Amniotic epithelial cell (primary cell): Measurements from ENCODE around the gene FBXL7.

Experiments used
- DNase-seq: peaks from one replicate; pipeline ENCODE4 v3.0.0-alpha.2; 2010; ENCODE audit warnings: low read depth

Gene FBXL7

DNA sequence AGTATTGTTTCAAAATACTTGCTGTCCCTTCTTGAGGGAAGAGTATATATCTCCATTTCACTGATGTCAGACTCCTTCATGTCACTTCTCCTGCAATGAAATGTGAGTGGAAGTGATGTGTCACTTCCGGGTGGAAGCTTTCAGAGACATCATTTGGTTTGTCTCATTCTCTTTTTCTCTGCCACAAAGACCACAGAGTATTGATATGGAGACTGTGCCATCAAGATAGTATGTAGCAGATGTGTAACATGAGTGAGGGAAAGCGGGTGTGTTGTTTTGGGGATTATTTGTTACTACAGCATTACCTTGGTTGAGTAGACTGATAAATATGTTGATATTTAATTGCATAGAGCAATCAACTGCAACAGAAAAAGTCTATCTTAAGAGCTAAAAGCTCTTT lies 169.8 kb downstream of the FBXL7 start:
- DNase-seq, result no peak

DNA sequence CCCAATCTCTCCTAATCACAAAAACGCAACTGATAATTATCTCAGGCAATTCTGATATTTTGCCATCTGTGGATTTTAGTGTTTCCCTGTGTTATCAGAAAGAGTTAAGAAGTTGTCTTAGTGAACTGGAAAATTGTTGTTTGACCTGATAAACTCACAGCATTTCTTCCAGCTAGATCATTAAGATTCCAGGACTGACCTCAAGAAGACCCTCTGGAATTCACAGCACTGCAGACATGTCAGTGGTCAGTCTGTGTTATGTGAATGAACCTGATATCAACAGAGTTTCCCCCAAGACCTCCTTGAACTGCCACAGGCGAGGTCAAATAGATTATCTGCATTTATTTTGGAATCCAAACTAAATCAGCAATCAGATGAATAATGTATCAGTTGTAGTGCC lies 174.7 kb downstream of the FBXL7 start:
- DNase-seq, result peak; percentile 32

DNA sequence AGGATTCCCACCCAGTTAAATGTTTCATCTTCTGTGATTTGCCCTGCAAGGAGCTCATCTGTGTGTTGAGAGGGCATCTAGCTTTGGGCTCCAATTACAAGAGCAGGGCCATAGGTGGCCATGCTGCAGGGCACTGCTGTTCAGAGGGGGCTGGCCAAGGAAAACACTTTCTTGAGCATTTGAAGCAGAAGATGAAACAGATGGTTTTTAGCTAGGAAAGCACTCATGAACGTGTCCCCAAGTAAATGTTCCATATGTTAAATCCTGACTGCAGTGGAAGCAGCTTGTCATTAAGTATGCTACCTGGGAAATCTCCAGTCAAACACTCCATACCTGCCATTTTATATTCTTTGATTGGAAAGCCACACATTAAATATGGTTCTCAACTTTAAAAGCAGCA lies 176.6 kb downstream of the FBXL7 start:
- DNase-seq, result no peak

DNA sequence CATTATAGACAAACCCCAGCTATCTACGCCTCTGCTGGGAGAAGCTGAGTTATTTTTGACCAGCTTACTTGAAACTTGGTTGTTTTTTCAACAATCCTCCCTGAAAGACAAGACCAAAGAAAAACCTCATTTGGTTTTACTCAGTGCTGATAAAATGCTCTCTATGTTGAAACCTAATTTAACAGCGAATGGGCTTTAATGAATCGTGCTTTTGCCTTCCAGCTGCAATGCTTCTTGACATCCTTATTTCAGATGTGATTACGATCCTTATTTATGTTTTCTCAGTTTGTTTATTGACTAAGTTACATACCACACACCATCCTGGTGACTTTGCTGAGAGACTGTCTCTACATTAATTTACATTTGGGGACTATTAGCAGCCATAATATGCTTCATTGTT lies 179.2 kb downstream of the FBXL7 start:
- DNase-seq, result no peak

DNA sequence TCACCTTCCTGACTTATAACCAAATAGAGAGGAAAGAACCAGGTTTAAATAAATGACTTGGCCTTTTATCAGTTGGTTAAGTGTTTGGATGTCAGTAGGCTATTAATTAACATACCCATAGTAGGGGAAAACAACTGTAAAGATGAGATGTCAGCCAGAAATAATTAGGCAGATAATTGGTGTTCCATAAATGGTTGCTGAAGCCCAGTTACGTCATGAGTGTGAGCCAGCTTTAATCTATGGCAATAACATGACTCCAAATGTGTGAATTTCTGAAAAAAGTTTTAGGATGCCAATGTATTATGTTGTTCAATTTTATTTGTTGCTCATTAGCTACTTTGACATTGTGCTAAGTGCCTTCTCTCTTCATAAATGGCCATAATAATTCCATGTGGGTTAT lies 180.5 kb downstream of the FBXL7 start:
- DNase-seq, result no peak

DNA sequence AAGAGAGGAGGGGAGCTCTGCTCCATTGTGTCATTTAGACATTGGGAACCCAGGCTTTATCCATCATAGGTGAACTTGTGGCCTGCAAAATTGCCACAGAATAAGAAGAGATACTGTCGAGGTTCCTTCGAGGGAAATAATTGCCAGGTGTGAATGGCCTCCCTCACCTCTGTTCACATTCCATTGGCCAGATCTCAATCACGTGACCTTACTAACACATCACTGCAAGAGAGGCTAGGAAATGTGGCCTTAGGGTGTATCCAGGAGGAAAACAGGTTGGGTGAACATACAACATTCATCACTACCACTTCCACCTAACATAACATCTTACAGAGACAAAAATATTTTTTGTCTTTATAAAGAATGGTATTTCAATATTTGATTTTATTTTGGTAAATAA lies 182.1 kb downstream of the FBXL7 start:
- no peak for DNase-seq

DNA sequence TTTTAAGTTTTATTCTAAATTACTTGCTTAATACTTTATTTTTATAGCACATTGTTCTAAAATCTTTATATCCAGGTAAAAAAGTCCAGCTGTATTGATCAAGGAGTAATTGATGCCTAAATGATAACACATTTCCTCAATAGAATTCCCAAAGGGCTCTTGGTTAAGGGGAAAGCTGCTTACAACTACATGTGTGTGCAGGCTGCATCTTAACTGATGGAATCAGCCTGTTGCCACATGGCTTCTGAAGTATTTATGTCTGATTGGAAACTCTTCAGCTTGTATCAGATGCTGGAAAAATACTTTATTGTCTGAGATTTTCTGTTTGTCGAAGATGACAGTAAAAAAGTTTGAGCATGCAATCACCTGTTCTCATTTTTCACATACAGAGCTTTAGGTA lies 182.6 kb downstream of the FBXL7 start:
- no peak for DNase-seq

DNA sequence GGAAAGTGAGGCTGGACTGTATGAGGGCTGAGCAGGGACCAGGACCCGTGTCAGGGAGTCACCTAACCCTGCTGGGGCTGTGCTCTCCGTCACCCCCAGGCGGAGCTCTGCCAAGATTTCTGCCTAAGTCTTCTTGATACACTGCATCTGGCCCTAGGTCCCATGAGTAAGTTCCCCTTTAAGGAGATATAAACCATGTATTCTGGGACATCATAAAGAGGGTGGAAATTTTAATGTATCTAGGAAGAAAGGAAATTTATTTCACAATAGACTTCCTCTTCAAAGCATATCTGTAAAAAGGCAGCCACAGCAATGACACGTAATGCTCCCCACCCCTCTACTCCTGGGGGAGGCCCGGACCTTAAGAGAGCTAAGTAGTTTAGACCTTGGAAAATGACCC lies 183.4 kb downstream of the FBXL7 start:
- DNase-seq, result peak; percentile 26

DNA sequence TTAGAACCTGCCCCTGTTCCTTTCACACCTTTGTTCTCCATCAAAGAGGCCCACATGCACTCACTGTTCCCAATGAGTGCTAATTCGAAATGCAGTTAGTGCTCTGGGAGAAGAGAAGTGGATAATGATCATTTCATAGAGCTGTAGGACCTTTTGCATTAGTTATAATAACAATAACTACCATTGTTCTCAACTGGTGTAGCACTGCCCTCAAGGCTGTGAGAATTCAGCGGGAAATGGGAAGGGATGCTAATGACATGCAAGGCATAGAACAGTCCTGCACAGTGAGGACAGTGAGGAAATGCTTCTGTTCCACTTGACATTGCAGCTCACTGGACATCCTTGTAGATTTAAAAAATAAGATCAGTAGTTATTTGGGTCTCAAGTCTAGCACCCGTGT lies 187.4 kb downstream of the FBXL7 start:
- DNase-seq, result no peak

DNA sequence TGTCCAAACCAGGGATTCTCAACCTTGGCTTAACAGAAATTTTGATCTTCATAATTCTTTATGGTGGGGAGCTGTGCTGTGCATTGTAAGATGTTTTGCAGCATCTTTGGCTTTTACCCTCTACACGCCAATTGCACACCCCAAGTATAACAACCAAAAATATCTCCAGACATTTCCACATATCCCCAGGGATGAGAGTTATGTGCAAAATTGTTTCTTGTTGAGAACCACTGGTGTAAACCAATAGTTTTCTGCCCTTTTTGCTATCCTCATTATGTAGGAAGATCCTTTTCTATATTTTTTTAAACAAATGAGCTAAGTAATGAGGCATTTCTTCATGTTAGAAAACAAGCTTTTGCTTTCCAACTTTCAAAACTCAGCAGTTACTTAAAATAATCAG lies 189.9 kb downstream of the FBXL7 start:
- DNase-seq, result no peak

DNA sequence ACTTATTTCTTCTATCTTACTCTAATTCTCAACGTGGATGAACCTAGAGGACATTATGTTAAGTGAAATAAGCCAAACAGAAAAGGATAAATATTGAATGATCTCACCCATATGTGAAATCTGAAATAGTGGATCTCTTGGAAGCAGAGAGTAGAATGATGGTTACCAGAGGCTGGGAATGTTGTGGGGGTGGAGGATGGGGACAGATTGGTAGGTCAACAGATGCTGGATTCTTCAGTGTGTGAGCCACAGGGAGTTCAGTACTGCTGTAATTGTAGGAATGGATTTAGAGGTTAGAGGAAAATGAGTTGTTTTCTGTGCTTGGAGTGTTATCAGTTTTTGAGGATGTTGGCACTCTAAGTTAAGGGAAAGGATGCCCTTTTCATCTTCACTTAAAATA lies 190.6 kb downstream of the FBXL7 start:
- peak; percentile 43 for DNase-seq

DNA sequence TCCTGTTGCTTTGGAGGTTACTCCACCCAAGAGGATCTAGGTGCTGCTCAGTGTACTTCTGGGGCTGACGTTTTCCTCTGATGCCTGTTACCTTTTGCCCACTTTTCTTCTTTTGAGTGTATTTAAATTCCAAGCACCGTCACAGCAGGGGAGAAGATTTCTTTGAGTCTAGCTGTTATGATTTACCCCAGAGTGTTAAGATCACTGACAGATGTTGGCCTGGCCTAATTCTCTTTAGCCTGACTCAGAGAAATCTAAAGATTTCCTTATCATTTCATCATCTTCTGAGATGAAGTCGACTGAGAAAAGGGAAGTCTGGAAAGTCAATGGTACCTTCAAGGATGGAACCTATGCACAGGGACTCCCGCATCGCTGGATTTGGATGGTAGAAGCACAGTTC lies 191.5 kb downstream of the FBXL7 start:
- peak; percentile 62 for DNase-seq

DNA sequence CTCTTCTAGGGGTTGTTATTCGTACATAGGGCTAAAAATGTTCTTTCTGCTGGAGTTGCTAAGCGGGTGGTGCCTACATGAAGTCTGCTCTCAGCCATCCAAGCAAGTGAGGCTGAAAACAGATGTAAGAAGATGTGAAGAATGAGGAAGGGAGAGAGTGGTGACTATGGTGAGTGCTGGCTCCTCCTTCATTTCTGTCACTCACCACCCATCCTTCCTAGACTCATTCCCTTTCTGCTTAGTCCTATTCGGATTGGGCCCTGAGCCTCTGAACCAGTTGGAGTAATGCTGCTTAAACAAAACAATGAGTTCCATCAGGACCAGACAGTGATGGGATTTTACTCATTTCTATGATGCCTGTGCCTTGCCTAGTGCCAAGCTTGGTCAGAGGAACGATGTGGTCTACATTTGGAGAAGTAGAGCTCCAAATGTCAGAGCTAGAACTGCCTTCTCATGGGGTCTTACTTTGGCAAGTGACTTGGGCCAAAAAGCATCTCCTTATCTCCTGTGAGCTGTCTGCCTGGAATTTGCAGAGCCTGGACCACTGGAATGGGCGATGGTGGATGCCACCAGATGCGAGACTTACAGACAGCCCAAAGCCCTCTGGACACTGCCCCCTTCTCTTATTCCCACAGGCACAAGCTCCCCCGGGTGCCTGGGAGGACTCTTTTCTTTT lies 192.9 kb downstream of the FBXL7 start:
- DNase-seq, result peak; percentile 53

DNA sequence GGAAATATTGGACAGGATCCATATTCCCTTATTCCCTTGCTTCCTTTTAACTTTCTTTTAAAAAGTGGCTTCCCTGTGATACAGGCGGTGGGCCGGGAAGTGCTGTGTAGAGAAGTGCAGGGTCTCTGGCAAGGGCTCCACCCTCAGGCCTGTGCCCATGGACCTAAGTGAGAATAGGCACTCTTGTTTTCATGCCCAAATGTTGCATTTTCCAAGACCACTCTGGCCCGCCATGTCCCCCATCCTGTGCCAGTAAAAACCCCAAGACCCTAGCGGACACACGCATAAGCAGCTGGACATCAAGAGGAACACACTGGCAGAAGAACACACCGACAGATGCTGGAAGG lies 193.4 kb downstream of the FBXL7 start:
- DNase-seq, result no peak

DNA sequence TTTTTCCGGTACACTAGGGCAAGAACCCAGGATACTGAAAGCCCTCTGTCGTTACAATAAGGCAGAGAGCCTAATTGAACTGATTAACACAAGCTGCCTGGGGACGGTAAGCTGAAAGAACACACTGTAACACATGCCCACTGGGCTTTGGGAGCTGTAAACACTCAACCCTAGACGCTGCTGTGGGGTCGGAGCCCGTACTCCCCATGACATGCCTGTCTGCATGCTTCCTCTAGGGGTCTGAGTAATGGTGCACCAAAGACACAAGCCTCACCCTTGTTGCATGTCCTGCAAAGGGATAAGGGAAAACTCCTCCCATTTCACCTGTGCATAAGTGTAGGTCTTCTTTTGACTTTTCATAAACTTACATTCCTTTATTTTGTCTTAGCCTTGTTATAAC lies 194.0 kb downstream of the FBXL7 start:
- DNase-seq, result no peak

DNA sequence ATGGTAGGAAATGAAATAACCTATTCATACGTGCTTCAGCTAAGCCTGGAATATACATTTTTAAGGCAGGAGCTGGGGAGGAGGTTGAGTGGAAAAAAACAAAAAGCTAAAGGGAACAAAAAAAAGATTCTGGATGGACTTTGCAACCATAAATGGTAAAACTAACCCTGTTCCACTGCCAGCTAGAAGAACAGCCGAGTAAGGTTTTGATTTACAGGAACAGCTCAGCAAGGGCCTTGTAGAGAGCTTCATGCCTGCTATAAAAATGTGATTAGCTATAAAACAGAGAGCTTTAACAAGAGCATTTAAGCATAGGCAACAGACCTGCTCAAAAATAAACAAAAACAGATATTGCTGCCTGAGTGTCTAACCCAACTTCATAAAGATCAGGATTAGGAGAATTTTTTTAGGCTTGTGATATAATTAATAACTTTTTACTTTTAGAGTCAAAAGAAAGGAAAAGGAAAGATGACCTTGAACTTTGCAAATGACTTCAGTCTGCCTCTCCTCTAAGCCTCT lies 194.8 kb downstream of the FBXL7 start:
- DNase-seq, result peak; percentile 37

DNA sequence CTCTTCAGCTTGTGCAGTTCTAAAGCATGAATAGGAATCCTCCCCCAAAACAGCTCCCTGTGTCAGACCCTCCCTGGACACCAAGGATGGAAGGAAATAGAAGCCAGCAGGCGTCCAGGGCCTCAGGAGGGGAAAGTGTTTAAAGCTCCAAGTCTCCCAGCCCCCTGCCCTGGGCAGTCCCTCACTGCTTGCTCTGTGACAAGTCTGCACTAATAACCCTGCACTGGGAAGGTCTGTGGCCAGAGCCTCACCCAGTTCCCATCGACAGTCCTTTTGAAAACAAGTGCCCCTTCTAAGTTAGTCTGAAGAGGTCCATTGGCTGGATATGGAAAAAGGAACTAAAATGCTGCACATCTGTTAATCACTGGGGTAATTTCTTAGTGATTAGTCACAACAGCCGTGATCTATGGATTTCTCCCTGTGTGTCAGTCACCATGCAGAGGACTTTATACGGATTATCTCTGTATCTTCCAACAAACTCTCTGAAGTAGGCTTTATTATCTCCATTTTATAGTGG lies 195.3 kb downstream of the FBXL7 start:
- peak; percentile 53 for DNase-seq

DNA sequence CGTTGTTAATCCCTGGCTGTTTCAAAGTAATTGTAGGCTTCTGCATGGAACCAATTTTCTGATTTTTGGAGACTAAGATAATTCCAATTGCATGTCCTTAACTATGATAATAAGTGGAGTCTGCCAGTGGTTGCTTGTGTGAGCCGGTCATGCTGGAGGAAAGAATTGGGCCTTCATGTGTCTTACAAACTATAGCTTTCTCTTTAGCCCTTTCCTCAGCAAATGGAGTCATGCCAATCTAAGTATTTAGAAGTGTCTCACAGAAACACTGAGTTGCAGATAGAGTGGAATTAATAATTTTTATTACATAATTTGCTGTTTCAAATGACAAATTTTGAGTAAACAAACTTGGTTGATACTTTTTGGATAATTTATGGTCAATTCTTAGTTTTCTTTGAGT lies 200.4 kb downstream of the FBXL7 start:
- DNase-seq, result no peak

DNA sequence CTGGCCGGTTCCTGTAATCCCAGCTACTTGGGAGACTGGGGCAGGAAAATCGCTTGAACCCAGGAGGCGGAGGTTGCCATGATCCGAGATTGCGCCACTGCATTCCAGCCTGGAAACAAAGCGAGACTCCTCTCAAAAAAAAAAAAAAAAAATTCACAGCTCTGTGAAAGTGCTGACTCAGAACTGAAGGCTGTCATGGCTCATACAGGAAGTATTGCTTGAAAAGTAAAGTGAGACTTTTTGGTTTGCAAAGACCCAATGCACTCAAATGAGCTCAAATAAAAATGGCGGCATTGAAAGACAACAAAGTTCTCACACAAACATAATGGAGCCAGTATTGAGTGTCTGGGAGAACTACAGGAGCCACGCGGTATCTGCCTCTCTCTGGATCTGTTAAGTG lies 202.1 kb downstream of the FBXL7 start:
- peak; percentile 89 for DNase-seq

DNA sequence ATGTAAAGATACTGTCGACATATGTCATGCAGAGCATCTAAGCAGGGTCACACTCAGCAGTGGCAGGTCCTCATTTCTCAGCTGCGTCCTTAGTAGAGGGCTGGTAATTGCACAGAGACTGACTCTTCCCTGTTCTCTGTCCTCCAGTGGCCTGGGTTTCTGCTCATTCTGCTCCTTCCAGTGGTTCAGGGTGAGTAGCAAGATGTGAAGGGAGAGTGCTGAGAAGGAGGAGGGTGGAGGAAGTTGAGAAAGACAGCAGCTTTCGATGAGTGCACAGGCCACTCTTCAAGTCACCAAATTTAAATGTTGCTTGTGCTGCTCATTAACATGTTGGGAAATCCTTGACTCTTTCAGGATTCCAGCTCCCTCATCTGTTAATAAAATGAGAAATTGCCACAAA lies 203.9 kb downstream of the FBXL7 start:
- peak; percentile 26 for DNase-seq

DNA sequence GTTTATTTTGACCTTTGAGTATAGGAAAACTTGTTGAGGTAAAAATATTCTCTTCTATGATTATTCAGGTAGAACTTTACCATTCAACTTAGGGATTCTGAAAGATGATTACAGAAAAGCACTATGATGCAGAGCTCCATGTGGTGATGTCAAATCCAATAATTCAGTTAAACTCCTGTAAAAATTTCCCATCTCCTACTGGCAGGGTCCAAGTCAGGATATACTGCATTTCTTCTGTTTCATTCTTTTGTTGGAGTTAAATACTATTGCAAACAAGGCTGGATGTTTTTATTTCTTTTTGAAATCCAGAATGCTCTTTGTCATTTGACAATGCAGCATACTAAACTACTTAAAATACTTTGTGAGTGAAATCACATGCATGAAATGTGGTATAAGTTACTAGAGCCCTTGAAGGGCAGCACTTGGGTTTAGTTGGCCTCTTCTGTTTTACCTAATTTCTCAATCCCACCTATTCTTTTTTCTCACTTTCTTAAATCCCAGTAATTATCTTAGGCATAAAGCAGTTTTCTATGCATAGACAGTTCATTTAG lies 204.5 kb downstream of the FBXL7 start:
- peak; percentile 27 for DNase-seq

DNA sequence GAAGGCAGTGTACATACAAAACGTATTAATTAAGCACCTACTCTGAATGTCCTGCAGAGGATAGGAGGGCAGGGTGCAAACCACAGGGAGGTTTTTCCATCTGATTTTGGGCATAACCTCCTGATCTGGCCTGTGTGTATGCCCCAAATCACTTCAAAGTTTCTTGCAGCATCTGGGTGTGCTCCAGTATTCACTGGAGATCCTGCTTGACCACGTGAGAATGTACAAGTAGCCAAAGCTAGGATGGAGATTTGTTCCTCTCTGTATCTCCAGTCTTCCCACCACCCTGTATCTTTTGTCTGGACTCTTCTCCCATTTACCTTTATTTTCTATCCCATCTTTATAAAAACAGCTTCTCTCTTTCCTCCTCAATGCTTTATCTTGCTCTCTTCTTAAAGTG lies 207.7 kb downstream of the FBXL7 start:
- DNase-seq, result no peak

DNA sequence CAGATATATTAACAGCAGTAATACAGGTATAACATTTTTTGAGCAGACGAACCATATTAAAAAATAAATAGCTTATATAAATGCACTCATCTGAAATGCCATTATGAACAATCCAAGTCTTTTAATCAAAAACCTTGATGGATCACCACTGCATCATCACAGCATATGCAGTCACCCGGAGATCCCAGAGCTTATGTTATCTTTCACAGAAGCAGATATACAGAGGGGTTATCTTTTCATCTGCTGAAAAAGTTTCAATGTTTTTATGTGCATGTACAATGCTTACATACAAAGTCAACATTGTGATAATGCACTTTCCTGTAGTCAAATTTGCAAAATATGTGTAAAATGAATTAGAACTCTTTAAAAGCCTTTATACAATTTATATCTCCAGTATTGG lies 211.9 kb downstream of the FBXL7 start:
- no peak for DNase-seq

DNA sequence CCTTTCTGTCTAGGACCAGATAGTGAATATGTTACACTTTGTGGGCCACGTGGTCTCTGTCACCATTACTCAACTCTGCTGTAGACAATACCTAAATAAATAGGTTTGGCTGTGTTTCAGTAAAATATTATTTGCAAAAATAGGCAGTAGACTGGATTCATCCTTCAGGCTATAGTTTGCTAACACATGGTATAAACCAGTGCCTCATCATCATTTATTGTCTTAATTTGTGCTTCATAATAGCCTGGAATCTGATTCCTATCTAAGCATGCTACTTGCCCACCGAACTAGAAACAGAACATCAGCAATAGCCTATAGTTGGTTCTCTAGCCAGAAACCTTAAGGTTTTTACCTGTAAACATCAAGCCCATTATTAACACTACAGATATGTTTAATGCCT lies 215.6 kb downstream of the FBXL7 start:
- no peak for DNase-seq
